Brain microvascular endothelial cell (primary cell): ENCODE data around the gene VSIG10L.

Experiments
- DNase-seq: peaks from one replicate; pipeline ENCODE4 v3.0.0-alpha.2; 2020
- H3K27ac ChIP-seq: fragments of 250-450 bp; sonication (Bioruptor Pico); 2 replicates; pipeline ENCODE4 v1.5.1; 2020; ENCODE audit warnings: mild to moderate bottlenecking, moderate library complexity
- H3K27me3 ChIP-seq: fragments of 250-450 bp; sonication (Bioruptor Pico); replicated peaks from 2 replicates; pipeline ENCODE4 v1.5.1; 2020; ENCODE audit warnings: mild to moderate bottlenecking
- H3K36me3 ChIP-seq: fragments of 250-450 bp; sonication (Bioruptor Pico); replicated peaks from 2 replicates; pipeline ENCODE4 v1.5.1; 2020; ENCODE audit warnings: mild to moderate bottlenecking
- H3K4me3 ChIP-seq: 2 replicates; pipeline ENCODE4 v1.5.1; 2011; ENCODE audit warnings: low read depth, mild to moderate bottlenecking, control low read depth, low read length, moderate library complexity
- CTCF ChIP-seq: IDR thresholded peaks from 2 replicates; pipeline ENCODE4 v1.5.1; 2011; ENCODE audit warnings: low read depth, mild to moderate bottlenecking, moderate library complexity, low read length, control low read depth, inconsistent platforms; ENCODE audit errors: missing control alignments
- in situ Hi-C: cut with HindIII; loops from 2 replicates; pipeline ENCODE4 v1.10.0; 2017; ENCODE audit warnings: low sequenced_read_pairs, low pct_ligation_motif_present

Gene VSIG10L

DNA sequence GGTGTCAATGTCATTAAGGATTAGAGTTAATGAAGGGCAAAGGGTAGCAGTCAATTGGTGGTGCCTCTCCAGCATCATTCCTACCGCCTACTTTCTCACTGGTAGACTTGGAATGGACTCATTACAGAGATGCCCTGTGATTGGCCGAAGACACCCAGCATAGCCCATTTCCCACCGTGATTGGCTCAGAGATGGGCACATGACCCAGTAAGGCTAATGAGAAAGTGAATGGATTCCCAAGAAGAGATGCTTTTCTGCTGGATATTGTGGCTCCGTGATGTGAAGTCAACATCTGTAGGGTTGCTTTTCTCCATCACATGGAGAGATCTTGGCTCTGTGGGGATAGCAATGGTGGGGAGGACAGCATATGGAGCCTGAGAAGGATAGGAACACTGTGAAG, 11.6 kb downstream of the VSIG10L start:
- no peaks in the 10 kb centered on the region for H3K36me3 ChIP-seq
- no peak for TF ChIP-seq CTCF
- in situ Hi-C loops = no loop called here
- H3K4me3 ChIP-seq = no peak overlapping the region
- peaks cover 7% of the 10 kb centered on the region for H3K27me3 ChIP-seq
- H3K27ac ChIP-seq = no peak overlapping the region
- DNase-seq = no peak

- TF ChIP-seq CTCF = no peak
- peaks cover 7% of the 10 kb centered on the region for H3K27me3 ChIP-seq
- in situ Hi-C loops = no loop called here
- H3K36me3 ChIP-seq = no peaks in the 10 kb centered on the region
- H3K4me3 ChIP-seq = no peak overlapping the region
- H3K27ac ChIP-seq = no peak overlapping the region
- DNase-seq = no peak
Measured at GRCh38 chr19:51329411-51329810, 12.5 kb downstream of the VSIG10L start.

GRCh38 chr19:51327066-51328001, 14.6 kb downstream of the VSIG10L start:
- peak; percentile 30 for TF ChIP-seq CTCF
- Histone ChIP-seq H3K36me3 (no peaks in the 10 kb centered on the region), H3K27ac (no peak overlapping the region), H3K27me3 (peaks cover 7% of the 10 kb centered on the region), H3K4me3 (peak overlapping the region; percentile 15)
- peak; percentile 42 for DNase-seq
- in situ Hi-C loops = no loop called here

DNA sequence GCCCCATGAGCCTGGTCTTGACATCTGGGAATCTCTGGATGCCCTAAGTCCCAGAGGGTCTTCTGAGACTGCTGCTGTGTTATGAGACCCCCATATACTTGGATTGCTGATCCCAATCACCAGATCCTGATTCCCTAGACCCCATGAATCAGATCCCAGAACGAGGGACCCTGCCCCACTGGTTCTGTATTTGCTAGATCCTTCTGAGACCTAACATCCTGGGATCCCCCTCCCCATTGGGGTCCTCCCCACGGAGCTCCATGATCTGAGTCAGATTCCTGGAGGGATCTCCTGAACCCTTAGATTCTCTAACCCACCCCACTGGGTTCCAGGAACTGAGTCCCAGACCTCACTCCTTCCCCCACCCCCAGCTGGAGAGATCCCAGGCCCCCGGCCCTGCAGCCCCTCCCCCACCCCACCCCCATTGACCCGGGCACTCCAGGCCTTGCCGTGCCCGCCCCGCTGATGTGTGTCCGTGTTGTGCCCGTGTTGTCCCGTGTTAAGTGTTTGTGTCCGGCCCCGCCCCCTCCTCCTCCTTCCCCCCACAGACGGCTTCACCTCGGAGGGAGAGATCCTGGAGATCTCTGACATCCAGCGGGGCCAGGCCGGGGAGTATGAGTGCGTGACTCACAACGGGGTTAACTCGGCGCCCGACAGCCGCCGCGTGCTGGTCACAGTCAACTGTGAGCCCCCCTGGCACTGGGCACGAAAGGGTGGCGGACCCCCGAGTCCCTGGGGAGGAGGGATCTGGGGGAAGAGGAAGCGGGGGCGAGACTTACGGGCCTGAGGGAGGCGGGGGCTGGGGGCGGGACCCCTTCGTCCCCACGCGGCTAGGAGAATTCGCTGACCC, 15.5 kb downstream of the VSIG10L start:
- in situ Hi-C loops = no loop called here
- H3K36me3 ChIP-seq = no peaks in the 10 kb centered on the region
- DNase-seq = no peak
- H3K27ac ChIP-seq = no peak overlapping the region
- H3K4me3 ChIP-seq = no peak overlapping the region
- H3K27me3 ChIP-seq = peaks cover 7% of the 10 kb centered on the region
- no peak for TF ChIP-seq CTCF

GRCh38 chr19:51325161-51325976, 16.6 kb downstream of the VSIG10L start:
- DNase-seq = no peak
- no peak for TF ChIP-seq CTCF
- no peaks in the 10 kb centered on the region for H3K36me3 ChIP-seq
- in situ Hi-C loops = no loop called here
- peaks cover 7% of the 10 kb centered on the region for H3K27me3 ChIP-seq
- no peak overlapping the region for H3K27ac ChIP-seq
- no peak overlapping the region for H3K4me3 ChIP-seq
